OCI-LY7 (cell line): ENCODE results near the gene BRICD5.

ENCODE experiments used
- CTCF ChIP-seq: fragments of 200-600 bp; sonication (generic); conservative IDR thresholded peaks from 2 replicates; pipeline ENCODE4 v1.5.1; 2014; ENCODE audit warnings: mild to moderate bottlenecking, antibody characterized with exemption, low read length, moderate library complexity, mixed read lengths
- EZH2phosphoT487 ChIP-seq: fragments of 200-600 bp; sonication (generic); IDR thresholded peaks from 2 replicates; pipeline ENCODE4 v1.6.1; 2018; ENCODE audit warnings: low read depth, borderline replicate concordance, mild to moderate bottlenecking, mixed run types, antibody characterized with exemption, low read length, moderate library complexity, mixed read lengths

- TF ChIP-seq CTCF = no peak
- no peak for TF ChIP-seq EZH2phosphoT487
These were observed 19.8 kb downstream of the BRICD5 start for GRCh38 chr16:2190659-2191445.
